Osteocyte (in vitro differentiated cells): ENCODE results near the gene BRCA2. TPM values are rescaled to one million over a fixed set of nuclear protein-coding genes. Genes with fewer than 3 reads are reported as not detected.
A peak's percentile ranks its signal among the peaks of the same experiment; 100 is the strongest.

Experiments used
- DNase-seq: peaks from one replicate; pipeline ENCODE4 v3.0.0; 2021; ENCODE audit warnings: mixed read lengths; ENCODE audit not compliant: unreplicated experiment; ENCODE audit errors: extremely low spot score
- H3K27ac Mint-ChIP-seq: one replicate; pipeline ENCODE4 v1.8.0; 2021; ENCODE audit warnings: mild to moderate bottlenecking, mixed read lengths; ENCODE audit not compliant: unreplicated experiment
- H3K27me3 Mint-ChIP-seq: one replicate; pipeline ENCODE4 v1.8.0; 2021; ENCODE audit warnings: mixed read lengths; ENCODE audit not compliant: unreplicated experiment
- H3K36me3 Mint-ChIP-seq: one replicate; pipeline ENCODE4 v1.8.0; 2021; ENCODE audit warnings: mixed read lengths; ENCODE audit not compliant: unreplicated experiment
- H3K4me1 Mint-ChIP-seq: one replicate; pipeline ENCODE4 v1.8.0; 2021; ENCODE audit warnings: mixed read lengths; ENCODE audit not compliant: unreplicated experiment
- H3K4me3 Mint-ChIP-seq: one replicate; pipeline ENCODE4 v1.8.0; 2021; ENCODE audit warnings: mild to moderate bottlenecking, moderate library complexity, mixed read lengths; ENCODE audit not compliant: unreplicated experiment
- H3K9me3 Mint-ChIP-seq: one replicate; pipeline ENCODE4 v1.8.0; 2021; ENCODE audit warnings: mixed read lengths; ENCODE audit not compliant: unreplicated experiment
- CTCF ChIP-seq: fragments of 200-600 bp; sonication (generic); IDR thresholded peaks from 2 replicates; pipeline ENCODE4 v1.5.0; 2021; ENCODE audit warnings: antibody characterized with exemption, mild to moderate bottlenecking, moderate library complexity
- total RNA-seq: library from RNA; stranded (reverse); gene quantifications from 2 replicates; pipeline ENCODE4 v1.2.1, GENCODE V29; 2021

BRCA2 gene
- total RNA-seq, 1 donor from 2014 or later = 2.8 TPM

DNA sequence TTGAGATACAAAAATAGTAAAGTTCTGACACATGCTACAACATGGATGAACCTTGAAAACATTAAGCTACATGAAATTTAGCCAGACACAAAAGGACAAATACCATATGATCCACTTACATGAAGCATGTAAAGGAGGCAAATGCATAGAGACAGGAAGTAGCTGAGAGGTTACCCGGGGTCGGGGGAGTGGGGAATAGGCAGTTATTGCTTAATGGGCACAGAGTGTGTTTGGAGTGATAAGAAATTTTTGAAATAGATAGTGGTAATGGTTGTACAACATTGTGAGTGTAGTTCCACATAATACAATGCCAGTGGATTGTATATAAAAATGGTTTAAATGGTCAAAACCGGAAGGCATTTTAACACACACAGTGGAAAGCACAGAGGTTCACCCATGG is 108.3 kb downstream of the BRCA2 start:
- Mint-ChIP-seq H3K27me3 (no peaks in the 10 kb centered on the region), H3K9me3 (no peaks in the 10 kb centered on the region), H3K4me3 (no peak overlapping the region), H3K4me1 (peaks cover 18% of the 10 kb centered on the region), H3K27ac (no peak overlapping the region), H3K36me3 (peaks cover 18% of the 10 kb centered on the region)
- TF ChIP-seq CTCF = no peak
- DNase-seq = no peak

GRCh38 chr13:32425158-32425557 is 109.8 kb downstream of the BRCA2 start:
- H3K27ac Mint-ChIP-seq = no peak overlapping the region
- peaks cover 21% of the 10 kb centered on the region for H3K4me1 Mint-ChIP-seq
- TF ChIP-seq CTCF = no peak
- no peaks in the 10 kb centered on the region for H3K9me3 Mint-ChIP-seq
- no peak overlapping the region for H3K4me3 Mint-ChIP-seq
- H3K36me3 Mint-ChIP-seq = peaks cover 14% of the 10 kb centered on the region
- no peak for DNase-seq
- H3K27me3 Mint-ChIP-seq = no peaks in the 10 kb centered on the region

DNA sequence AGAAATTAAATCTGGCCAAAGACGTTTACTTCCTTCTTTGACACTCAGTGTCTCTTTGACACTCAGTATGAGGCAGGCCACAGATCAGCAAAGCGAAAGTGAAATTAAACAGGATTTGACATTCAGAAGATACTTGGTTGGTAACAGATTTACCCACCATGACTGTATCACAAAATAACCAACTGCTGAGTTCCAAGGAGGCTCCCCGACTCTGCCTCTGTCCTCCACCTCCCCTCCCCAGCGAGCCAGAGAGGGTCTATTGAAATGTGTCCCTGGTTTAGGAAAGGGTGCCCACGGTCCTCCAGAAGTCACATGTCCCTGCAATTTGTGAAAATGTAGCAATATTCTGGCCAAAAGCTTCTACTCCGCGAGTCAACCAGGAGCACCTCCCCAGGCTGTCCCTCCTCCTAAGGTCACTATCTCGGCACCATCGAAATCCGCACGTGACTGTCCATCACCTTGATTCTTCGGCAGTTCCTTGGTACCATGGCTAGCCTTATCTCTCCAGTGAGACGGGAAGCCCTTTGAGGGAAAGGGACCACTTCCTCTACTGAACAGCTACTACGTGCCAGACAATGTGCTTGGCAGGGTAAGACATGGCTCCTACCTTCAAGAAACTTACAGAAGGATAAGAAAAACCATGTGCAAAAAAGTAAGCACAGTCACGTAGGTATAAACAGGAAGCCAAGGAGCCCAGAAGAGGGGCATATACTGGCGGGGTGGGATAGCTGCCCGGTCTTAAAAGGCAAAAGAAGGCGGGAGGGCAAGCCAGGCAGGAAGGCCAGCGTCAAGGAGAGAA is 111.1 kb downstream of the BRCA2 start:
- Mint-ChIP-seq H3K27ac (peak overlapping the region; percentile 62), H3K36me3 (peaks cover 18% of the 10 kb centered on the region), H3K4me1 (peaks cover 21% of the 10 kb centered on the region), H3K4me3 (peak overlapping the region; percentile 79), H3K9me3 (no peaks in the 10 kb centered on the region), H3K27me3 (no peaks in the 10 kb centered on the region)
- no peak for TF ChIP-seq CTCF
- no peak for DNase-seq

- no peak for TF ChIP-seq CTCF
- Mint-ChIP-seq H3K36me3 (peaks cover 18% of the 10 kb centered on the region), H3K4me1 (peaks cover 21% of the 10 kb centered on the region), H3K4me3 (peak overlapping the region; percentile 79), H3K27me3 (no peaks in the 10 kb centered on the region), H3K27ac (peak overlapping the region; percentile 47), H3K9me3 (no peaks in the 10 kb centered on the region)
- DNase-seq = peak; percentile 85
These were observed 111.9 kb downstream of the BRCA2 start for GRCh38 chr13:32426990-32427851.
